ES-I3 (cell line): ENCODE measurements around the gene PMAIP1.

Experiments
- H3K36me3 ChIP-seq: 2 replicates; pipeline ENCODE4 v1.6.1; 2013; ENCODE audit warnings: mild to moderate bottlenecking, low read length, control low read depth, moderate library complexity; ENCODE audit not compliant: insufficient read depth
- H3K4me1 ChIP-seq: 2 replicates; pipeline ENCODE4 v1.6.1; 2013; ENCODE audit warnings: mild to moderate bottlenecking, control low read depth, low read length; ENCODE audit not compliant: insufficient read depth
- H3K9ac ChIP-seq: 2 replicates; pipeline ENCODE4 v1.6.1; 2013; ENCODE audit warnings: low read depth, mild to moderate bottlenecking, low read length, moderate library complexity
- H3K9me3 ChIP-seq: 2 replicates; pipeline ENCODE4 v1.6.1; 2013; ENCODE audit warnings: mild to moderate bottlenecking, low read length, moderate library complexity; ENCODE audit not compliant: control insufficient read depth, insufficient read depth

The PMAIP1 gene

GRCh38 chr18:59915606-59916005 is 15.8 kb downstream of the PMAIP1 start:
- H3K4me1 ChIP-seq: peaks cover 6% of the 10 kb centered on the region; the same call in 1 of the 2 replicates
- no peaks in the 10 kb centered on the region for H3K36me3 ChIP-seq
- no peak overlapping the region for H3K9ac ChIP-seq
- no peaks in the 10 kb centered on the region for H3K9me3 ChIP-seq

DNA sequence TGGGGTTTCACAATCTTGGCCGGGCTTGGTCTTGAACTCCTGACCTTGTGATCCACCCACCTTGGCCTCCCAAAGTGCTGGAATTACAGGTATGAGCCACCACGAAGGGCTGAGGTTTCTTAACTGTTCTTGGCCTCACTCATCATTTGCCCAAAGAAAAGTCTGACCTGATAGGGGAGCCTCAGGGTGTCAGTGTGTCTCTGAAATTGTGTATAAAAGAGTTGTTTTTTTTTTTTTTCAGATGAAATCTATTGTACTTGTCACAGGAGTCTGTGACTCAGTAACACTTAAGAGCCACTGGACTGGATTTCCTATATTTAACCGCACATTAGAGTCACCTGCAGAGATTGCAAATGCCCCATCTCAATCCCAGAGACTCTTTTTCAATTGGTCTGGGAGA is 16.9 kb downstream of the PMAIP1 start:
- peaks cover 6% of the 10 kb centered on the region; the same call in 1 of the 2 replicates for H3K4me1 ChIP-seq
- no peaks in the 10 kb centered on the region for H3K36me3 ChIP-seq
- H3K9me3 ChIP-seq: no peaks in the 10 kb centered on the region
- H3K9ac ChIP-seq: no peak overlapping the region

DNA sequence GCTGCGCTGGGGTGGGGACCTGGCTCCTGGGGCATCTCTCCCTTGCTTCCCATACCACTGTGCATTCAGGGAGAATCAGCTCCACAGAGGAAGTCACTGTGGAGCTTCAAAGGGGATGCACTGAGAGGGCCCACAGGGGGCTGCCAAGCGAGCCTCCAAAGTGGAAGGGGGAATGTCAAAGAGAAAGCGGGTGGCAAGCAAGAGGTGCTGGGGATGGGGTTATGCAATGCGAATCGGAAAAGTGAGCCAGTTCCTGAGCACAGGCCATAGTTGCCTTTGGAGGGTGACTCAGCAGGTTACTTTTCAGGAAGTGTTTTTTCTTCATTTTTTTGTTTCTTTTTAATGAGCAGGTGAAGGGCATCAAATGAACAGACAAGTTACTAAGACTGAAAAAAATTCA is 17.6 kb downstream of the PMAIP1 start:
- no peaks in the 10 kb centered on the region for H3K9me3 ChIP-seq
- no peak overlapping the region for H3K9ac ChIP-seq
- H3K4me1 ChIP-seq: peaks cover 6% of the 10 kb centered on the region; the same call in 1 of the 2 replicates
- no peaks in the 10 kb centered on the region for H3K36me3 ChIP-seq

GRCh38 chr18:59918320-59918755 is 18.5 kb downstream of the PMAIP1 start:
- H3K9ac ChIP-seq: no peak overlapping the region

GRCh38 chr18:59918997-59919396 is 19.2 kb downstream of the PMAIP1 start:
- peaks cover 6% of the 10 kb centered on the region; the same call in 1 of the 2 replicates for H3K4me1 ChIP-seq
- H3K9me3 ChIP-seq: no peaks in the 10 kb centered on the region
- no peak overlapping the region for H3K9ac ChIP-seq
- no peaks in the 10 kb centered on the region for H3K36me3 ChIP-seq

More at GRCh38 chr18:59918320-59918755, 18.5 kb downstream of the PMAIP1 start:
- Histone ChIP-seq H3K4me1 (peaks cover 6% of the 10 kb centered on the region; the same call in 1 of the 2 replicates), H3K9me3 (no peaks in the 10 kb centered on the region), H3K36me3 (no peaks in the 10 kb centered on the region)

GRCh38 chr18:59921384-59921891 is 21.6 kb downstream of the PMAIP1 start:
- Histone ChIP-seq H3K4me1 (peaks cover 6% of the 10 kb centered on the region; the same call in 1 of the 2 replicates), H3K9me3 (no peaks in the 10 kb centered on the region), H3K9ac (no peak overlapping the region), H3K36me3 (no peaks in the 10 kb centered on the region)

DNA sequence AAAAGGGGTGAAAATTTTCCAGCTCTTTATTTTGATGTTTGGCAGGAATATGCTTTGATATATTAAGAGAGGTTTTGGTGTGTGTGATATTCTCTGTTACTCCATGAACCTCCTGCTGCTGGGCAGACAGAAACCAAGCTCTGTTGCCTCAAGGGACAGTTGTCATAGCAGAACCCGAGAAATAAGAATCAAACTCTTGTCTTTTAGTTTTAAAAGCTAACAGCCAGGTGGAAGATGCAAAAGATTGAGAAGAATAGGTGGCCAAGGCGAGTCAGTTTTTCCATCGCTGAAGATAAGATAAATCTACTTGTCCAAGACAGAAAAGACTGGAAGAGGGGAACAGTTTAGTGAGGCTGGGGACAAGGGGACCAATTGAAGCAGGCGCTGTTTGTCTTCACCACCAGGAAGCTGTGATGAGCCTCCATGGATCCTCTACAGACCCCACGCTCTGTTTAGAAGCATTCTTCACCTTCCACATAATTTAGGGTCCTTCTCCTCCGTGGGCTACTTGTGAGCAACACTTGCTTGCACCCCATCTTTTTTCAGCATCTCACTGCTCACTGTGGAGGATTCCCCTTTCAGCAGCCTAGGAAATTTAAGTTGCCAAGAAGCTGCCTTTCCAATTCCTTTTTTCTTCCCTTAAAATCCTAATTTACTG is 23.9 kb downstream of the PMAIP1 start:
- Histone ChIP-seq H3K4me1 (0 out of 2 replicates have a peak, but pooled peaks cover under 1% of the 10 kb centered on the region), H3K9ac (no peak overlapping the region), H3K9me3 (no peaks in the 10 kb centered on the region), H3K36me3 (no peaks in the 10 kb centered on the region)

GRCh38 chr18:59926131-59926530 is 26.3 kb downstream of the PMAIP1 start:
- Histone ChIP-seq H3K4me1 (no peaks in the 10 kb centered on the region), H3K9me3 (no peaks in the 10 kb centered on the region), H3K36me3 (no peaks in the 10 kb centered on the region), H3K9ac (no peak overlapping the region)

GRCh38 chr18:59927246-59927825 is 27.5 kb downstream of the PMAIP1 start:
- H3K4me1 ChIP-seq: no peaks in the 10 kb centered on the region
- H3K9me3 ChIP-seq: no peaks in the 10 kb centered on the region
- no peak overlapping the region for H3K9ac ChIP-seq
- no peaks in the 10 kb centered on the region for H3K36me3 ChIP-seq

- Histone ChIP-seq H3K4me1 (no peaks in the 10 kb centered on the region), H3K36me3 (no peaks in the 10 kb centered on the region), H3K9me3 (no peaks in the 10 kb centered on the region), H3K9ac (no peak overlapping the region)
Measured at GRCh38 chr18:59928201-59928600, 28.4 kb downstream of the PMAIP1 start.

DNA sequence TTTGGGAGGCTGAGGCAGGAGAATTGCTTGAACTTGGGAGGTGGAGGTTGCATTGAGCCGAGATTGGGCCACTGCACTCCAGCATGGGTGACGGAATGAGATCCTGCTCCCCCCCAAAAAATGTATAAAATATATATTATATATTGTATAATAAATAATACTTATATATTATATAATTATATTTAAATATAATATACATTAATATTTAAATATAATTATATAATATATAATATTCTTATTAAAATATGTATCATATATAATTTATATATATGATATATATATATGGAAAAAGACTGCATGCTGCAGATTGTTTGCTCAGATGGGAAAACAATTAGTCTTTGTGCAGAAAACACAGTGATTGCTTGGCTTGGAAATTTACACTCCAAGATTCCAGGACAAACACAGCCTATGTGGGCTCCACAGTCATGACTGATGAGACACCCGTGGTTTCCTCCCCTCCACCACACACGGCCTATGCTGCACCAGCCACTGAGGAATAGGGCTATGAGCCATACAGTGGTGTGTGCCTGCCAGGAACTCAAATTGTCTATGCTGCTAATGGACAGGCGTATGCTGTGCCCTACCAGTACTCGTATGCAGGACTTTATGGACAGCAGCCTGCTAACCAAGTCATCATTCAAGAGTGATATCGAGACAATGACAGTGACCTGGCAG is 30.0 kb downstream of the PMAIP1 start:
- Histone ChIP-seq H3K4me1 (no peaks in the 10 kb centered on the region), H3K9me3 (no peaks in the 10 kb centered on the region), H3K9ac (no peak overlapping the region), H3K36me3 (no peaks in the 10 kb centered on the region)

- no peak overlapping the region for H3K9ac ChIP-seq
- no peaks in the 10 kb centered on the region for H3K9me3 ChIP-seq
- H3K36me3 ChIP-seq: no peaks in the 10 kb centered on the region
- no peaks in the 10 kb centered on the region for H3K4me1 ChIP-seq
Measured at GRCh38 chr18:59932401-59932800, 32.6 kb downstream of the PMAIP1 start.

- Histone ChIP-seq H3K36me3 (no peaks in the 10 kb centered on the region), H3K9ac (no peak overlapping the region), H3K9me3 (no peaks in the 10 kb centered on the region), H3K4me1 (no peaks in the 10 kb centered on the region)
Measured at GRCh38 chr18:59938676-59939075, 38.9 kb downstream of the PMAIP1 start.

GRCh38 chr18:59939127-59939526 is 39.3 kb downstream of the PMAIP1 start:
- Histone ChIP-seq H3K4me1 (no peaks in the 10 kb centered on the region), H3K9me3 (no peaks in the 10 kb centered on the region), H3K36me3 (no peaks in the 10 kb centered on the region), H3K9ac (no peak overlapping the region)
